Stimulated activated CD8-positive, alpha-beta memory T cell treated with anti-CD3 and anti-CD28 coated beads, Interleukin-7, amount 100 ng/mL, for 24 hours (primary cell): Measurements from ENCODE around the gene SLC7A6OS.
"Not testable (repeated sequence)": the region's sequence is repeated elsewhere in the genome, so short reads cannot be mapped to it uniquely, and the experiment has no call there.

Experiments used
- DNase-seq: peaks from one replicate; pipeline ENCODE4 v3.0.0-alpha.2; 2020; ENCODE audit warnings: low read depth

The SLC7A6OS gene

DNA sequence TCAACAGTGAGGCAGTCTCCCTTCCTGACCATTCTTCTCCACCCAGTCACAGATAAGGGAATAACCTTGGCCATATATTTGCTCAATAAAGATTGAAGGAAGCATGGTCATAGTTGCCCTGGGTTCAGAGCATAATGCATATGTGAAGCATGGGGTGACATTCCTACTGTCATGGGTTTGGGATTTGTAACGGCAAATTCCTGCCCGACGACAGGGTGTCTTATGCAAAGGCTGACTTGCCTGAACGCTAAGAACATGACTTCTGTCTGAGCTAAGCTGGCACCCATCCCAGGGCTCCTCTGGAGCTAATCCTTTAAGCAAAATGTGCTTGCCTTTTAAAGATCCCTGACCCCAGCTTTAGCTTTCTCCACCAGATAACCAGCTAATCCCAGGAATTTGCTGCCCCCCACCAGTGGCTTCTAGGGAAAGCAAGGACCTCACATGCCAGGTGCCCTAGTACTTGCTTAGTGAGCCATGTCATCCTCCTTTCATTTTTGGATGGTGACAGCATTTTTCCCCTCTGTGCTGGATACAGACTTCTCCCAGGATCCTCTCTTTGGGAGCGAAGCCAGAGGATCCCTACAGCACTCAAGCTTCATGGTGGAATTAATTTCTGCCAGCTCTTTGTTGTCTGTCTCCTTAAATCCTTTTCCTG lies 11.7 kb downstream of the SLC7A6OS start:
- DNase-seq: no peak

DNA sequence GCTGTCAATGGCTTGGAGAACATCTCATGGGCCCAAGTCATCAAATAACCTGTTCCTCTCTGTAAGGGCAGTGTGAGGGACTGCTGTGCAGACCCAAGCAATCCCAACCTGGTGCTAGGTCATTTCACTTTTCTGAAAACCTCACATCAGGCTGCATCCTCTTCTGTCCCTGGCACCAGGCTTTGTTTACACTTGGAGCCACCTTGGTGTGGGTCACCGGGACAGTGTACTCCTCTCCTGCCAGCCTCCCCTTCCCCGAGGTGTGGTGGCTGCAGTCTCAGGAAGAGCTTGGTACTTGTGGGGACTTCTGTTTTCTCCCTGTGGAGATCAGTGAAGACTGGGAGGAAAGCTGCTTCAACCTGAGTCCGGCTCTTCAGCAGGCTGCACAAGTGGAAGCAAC lies 12.4 kb downstream of the SLC7A6OS start:
- no peak for DNase-seq

DNA sequence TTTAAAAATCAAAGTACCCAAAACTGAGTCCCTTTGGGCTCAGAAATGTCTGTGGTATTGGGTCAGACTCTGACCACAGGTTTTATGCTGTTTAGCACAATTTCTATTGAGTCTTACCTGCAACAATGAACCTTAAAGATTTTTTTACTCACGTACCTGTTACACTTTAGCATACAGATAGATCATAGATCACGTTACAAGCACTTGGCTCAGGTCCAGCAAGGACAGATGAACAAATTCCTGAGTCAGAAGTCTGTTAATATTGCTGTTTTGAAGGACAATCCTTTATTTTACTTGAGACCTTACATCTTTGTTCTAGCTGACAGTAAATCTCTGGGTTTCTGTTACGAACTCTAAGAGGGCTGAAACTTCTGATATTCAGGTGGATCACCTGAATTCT lies 12.8 kb downstream of the SLC7A6OS start:
- DNase-seq: no peak

DNA sequence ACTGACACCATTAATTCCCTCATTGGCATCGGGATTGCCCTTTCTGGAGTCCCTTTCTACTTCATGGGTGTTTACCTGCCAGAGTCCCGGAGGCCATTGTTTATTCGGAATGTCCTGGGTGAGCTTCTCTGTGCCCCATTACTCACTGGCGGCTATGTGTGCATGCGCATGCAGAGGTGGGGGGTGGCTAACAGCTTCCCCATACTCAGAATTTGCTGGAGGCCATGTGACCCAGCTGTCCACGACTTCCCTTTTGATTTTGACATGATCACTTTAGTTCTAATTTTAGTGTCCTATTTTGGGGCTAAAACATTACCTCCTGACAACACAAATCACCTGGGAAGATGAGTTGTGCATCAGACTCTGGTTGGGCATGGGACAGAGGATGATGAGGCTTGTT lies 14.1 kb downstream of the SLC7A6OS start:
- DNase-seq: no peak

DNA sequence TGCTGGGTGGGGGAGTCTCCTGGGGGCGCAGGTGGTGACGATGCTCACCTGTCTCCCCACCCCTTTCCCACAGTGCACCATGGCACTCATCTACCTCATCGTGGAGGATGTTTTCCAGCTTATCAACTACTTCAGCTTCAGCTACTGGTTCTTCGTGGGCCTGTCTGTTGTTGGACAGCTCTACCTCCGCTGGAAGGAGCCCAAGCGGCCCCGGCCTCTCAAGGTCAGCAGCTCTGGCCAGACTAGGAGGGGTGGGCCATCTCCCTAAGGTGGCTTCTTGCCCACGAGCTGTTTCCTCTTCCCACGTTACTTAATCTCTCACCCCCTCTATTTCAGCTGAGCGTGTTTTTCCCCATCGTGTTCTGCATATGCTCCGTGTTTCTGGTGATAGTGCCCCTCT lies 14.5 kb downstream of the SLC7A6OS start:
- no peak for DNase-seq

DNA sequence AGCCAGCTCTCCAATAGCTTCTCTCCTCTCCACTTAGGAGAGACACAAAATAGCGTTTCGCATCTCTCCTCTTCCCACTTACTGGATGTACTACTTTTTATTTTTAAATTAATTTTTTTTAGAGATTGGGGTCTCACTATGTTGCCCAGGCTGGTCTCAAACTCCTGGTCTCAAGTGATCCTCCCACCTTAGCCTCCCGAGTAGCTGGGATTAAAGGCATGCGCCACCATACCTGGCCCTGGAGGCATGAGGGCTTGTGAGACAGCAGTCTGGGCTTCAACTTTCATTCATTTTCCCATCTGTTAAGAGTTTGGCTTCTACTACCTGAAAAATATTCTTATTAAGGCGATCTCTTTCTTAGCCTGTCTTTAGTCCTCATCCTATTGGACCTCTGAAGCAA lies 18.3 kb downstream of the SLC7A6OS start:
- DNase-seq: no peak

DNA sequence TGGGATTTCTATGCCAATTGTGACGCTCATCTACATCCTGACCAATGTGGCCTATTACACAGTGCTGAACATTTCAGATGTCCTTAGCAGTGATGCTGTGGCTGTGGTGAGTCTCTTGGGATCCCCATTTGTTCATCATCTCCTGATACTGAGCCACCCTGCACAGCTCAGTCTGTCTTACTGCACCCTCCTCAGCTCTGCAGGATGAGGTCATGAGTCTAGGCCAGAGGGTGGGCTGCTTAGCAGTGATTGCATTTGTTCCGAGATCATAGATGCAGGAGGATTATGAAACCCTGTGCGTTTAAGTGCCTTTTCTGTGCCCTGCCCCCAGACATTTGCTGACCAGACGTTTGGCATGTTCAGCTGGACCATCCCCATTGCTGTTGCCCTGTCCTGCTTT lies 19.5 kb downstream of the SLC7A6OS start:
- DNase-seq: no peak

DNA sequence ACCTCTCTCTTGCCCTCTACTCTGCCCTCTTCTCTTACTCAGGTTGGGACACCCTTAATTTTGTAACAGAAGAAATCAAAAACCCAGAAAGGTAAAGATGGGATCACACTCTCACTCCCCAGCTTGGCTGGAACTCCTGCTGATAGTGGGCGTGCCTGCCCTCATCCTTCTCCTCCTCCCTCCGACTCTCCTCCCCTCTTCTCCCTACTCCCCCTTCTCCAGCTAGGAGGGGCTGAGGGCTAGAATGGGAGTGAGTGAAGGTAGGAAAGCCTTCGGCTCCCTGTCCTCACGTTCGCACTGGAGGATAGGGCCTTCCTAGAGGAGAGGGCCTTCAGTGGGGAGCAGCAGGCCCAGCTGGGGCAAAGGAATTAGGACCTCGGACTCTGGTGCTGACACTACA lies 20.3 kb downstream of the SLC7A6OS start:
- DNase-seq: no peak

DNA sequence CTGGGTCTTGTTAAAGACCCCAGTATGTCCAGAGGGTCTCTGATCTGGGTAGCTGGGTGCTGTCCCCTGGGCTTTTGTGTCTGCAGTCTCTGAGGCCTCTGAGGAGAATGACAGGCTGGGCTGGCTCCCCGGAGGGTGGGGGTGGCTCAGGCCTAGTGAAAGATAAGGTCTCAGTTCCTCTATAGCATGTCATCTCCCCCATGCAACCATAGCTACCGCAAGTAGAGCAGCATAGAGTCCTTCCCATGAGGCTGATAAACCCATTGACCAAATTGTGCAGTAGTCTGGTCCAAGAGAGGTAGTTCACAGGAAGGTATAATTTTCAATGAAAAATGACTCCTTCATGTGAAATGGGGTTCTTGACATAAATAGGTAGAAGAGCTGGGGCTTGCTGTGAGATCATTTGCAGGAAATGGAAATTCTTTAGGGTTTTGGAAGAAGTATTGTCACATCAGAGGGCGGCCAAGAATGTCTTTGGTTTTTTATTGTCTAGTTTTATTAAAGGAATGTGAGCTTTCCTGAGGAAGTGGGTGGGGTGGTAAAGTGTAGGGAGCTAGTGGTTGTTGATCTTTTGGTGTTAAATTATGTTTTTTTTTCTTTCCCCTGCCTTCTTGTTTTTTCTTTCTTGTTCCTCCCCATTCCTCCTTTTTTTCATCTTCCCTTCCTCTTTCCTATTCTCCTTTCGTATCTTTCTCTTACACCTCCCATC lies 21.0 kb downstream of the SLC7A6OS start:
- no peak for DNase-seq

DNA sequence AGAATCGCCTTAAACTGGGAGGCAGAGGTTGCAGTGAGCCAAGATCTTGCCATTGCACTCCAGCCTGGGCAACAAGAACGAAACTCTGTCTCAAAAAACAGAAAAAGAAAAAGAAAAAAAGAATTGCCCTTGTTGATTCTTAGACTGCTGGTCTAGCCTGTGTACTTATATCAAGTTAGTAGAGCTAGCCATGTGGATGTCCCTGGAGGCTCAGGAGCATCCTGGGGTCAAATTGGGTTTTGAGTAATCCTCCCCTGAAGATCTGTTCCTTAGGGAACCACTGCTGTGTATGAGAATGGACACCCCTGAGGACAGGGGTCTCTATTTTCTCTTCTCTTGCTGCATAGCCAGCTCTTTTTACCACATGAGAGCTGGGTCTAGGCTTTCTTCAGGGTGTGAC lies 21.5 kb downstream of the SLC7A6OS start:
- no peak for DNase-seq

DNA sequence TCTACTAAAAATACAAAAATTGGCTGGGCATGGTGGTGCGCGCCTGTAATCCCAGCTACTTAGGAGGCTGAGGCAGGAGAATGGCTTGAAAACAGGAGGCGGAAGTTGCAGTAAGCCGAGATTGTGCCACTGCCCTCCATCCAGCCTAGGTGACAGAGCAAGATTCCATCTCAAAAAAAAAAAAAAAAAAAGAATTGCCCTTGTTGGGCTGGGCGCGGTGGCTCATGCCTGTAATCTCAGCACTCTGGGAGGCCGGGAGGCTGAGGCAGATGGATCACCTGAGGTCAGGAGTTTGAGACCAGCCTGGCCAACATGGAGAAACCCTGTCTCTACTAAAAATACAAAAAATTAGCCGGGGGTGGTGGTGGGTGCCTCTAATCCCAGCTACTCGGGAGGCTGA lies 21.9 kb downstream of the SLC7A6OS start:
- DNase-seq: not testable (repeated sequence)

DNA sequence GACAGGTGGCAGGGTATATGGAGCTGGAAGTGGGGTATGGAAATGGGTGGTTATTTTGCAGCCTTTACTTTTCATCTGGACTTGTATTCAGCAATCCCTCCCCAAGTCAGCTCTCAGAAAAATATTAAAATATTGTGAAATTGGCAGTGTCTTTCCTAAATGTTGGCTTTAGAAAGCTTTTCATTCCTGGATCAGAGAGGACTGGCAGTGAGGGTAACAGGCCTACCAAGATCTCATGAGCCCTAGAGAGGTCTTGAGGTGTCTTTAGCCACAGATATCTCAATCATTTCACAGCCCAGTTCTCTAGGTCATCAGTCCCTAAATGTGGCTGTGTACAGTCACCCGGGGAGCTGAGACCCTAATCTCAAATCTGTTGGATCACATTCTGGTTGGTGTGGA lies 22.5 kb downstream of the SLC7A6OS start:
- no peak for DNase-seq

DNA sequence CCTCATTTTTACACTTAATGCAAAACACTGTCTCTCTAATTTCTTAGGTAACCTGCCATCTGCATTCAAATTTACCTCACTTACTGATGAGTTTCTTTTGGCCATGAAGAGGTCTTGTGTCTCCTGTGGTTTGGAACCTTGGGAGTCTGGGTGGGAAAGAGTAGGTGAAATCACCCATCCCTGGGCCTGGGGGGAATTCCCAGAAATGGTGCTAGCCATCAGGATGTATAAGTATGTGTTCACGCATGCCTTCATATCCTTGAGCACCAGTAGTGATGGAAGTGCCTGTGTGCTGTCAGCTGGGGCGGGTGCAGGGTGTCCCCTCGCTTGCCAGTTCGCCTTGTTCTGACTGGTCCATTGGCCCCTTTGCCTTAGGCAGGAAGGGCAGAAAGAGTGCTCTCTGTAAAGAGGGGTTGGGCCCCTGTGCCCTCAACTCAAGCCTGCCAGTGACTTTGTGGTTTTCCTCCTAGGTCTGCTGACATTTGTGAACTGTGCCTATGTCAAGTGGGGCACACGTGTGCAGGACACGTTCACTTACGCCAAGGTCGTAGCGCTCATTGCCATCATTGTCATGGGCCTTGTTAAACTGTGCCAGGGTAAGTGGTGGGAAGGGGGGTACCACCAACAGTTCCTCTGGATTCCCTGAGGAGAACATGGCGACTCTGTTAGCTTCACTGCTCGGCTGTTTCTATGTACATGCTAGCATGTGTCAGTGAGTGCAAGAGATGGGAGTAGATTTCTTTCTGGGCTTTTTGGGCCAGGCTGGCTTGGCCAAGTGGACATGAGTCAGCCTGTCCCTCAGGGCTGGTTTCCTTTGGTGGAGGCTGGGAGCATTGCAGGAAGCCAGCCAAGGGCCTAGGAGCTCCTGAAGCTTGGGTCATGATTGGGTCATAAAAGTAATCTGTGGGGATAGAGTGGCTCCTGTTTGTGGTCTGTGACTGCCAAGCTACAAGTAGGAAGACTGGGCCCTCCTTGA lies 23.2 kb downstream of the SLC7A6OS start:
- DNase-seq: no peak

DNA sequence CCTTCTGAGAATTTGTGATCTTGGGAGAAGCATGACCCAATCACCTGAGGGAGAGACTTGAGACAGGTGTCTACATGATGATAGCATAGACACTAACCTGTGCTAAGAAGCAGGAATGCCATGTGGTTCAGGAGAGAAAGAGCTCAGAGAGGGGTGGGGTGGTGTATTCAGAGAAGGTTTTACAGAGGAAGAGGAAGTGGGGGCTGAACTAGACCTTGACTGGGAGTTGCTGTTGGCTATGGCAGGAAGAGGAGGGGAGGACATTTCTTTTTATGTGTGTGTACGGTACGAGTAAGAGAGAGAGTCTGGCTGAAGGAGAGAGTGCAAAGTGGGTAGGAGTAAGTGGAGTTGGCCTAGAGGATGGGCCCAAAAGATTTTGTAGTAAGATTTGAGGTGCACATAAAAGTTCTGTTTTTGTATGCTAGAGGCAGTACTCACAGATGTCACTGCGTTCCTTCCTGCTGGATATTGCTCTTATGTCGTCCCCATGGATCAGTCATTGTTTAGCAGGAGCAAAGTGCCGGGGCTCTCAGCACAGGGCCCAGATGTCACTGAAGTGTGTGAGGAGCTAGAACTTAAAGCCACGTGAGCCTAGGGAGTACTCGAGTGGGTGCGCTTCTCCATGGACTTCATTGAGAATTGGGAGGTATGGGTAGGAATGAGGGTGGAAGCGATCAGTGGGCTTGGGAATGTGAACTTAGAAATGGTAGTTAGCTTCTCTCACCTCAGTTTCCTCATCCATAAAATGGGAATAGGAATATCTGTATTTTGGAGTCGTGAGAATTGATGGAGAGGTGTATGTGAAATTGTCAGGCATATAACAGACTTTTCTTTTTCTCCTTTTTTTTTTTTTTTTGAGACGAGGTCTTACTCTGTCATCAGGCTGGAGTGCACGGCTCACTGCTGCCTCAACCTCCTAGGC lies 24.3 kb downstream of the SLC7A6OS start:
- no peak for DNase-seq

DNA sequence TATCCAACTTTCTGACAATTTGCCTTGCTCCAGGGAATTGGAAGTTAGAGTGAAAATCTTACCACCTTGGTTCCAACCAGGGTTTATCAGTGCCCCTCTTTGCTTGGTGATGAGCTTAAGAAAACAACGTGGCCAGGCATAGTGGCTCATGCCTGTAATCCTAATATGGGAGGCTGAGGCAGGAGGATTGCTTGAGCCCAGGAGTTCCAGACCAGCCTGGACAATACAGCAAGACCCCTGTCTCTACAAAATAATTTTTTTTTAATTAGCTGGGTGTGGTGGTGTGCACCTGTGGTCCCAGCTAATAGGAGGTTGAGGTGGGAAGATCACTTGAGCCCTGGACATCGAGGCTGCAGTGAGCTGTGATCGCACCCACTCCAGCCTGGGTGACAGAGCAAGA lies 25.1 kb downstream of the SLC7A6OS start:
- DNase-seq: no peak

DNA sequence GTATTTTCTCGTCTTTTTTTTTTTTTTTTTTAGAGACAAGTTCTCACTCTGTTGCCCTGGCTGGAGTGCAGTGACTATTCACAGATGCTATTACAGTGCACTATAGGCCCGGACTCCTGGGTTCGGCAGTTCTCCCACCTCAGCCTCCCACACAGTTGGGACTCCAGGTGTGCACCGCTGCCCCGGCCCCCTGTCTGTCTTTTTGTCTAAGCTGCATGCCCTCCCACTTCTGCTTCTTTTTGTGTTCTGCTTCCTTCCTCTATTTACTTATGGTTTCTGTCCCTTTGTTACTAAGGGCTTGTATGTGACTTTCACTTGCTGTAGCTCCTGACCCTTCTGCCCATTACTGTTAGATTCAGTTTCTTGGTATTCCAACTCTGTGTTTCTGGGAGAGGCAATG lies 25.9 kb downstream of the SLC7A6OS start:
- DNase-seq: no peak

DNA sequence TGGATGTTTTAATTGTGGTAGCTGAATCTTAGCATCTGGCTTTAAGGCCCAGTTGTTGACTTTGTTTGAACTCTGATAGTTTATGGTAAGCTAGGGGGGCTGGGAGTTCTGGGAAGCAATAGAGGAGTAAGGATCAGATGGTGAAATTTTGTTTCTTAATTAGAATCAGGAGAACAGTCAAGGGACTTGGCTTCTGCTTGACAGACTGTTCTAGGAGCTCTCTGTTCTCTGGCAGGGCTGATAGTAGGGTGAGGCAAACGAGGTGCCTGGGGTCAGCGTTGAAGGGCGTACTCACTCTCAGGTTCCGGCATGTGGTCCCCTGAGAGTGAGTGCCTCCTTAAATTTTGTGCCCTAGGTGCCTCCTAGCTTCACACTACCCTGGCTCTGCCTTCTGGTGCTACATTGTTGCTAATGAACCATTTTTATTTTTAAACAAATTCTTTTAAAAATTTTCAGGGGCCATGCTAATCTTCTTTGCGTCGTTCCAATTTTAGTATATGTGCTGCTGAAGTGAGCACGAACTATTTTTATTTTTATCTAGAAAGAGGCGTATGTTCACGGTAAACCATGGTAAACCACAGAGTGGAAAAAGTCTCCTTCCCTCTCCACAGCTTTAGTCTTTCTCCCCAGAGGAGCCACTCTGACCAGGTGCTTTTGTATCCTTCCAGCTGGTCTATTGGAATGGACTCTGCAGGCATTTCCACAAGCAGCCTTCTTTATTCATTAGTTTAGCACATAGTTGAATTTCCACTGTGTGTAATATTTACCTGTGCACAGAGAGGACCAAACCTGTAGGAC lies 26.7 kb downstream of the SLC7A6OS start:
- no peak for DNase-seq

DNA sequence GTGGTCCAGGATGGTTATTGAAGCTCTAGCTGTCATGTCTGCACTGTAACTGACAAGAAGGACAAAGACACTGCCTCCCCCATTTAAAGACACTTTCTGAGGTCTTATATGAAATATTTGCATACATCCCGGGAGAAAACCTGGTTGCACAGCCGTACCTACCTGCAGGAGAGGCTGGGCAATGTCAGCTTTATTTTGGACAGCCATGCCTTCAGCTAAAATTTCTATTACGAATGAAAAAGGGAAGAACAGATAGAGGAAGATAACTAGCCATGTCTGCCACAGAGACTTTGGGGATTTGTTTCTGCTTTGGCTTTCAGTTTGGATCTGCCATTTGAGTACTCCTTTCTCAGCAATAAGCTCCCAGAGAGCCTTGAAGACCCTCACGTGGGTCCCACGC lies 27.4 kb downstream of the SLC7A6OS start:
- no peak for DNase-seq

DNA sequence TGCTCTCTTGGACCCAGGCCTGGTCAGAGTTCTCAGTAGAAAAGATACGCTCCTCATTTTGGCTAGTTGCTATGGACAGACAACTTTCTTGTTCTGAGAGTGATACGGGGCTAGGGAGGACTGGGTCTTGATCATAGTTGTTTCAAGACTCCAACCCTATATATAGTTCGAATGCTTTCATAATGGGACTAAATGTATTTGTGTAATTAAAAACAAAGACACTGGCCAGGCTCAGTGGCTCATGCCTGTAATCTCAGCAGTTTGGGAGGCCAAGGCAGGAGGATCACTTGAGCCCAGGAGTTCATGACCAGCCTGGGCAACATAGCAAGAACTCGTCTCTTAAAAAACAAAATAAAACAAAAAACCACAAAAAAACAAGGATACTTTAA lies 28.7 kb downstream of the SLC7A6OS start:
- no peak for DNase-seq

DNA sequence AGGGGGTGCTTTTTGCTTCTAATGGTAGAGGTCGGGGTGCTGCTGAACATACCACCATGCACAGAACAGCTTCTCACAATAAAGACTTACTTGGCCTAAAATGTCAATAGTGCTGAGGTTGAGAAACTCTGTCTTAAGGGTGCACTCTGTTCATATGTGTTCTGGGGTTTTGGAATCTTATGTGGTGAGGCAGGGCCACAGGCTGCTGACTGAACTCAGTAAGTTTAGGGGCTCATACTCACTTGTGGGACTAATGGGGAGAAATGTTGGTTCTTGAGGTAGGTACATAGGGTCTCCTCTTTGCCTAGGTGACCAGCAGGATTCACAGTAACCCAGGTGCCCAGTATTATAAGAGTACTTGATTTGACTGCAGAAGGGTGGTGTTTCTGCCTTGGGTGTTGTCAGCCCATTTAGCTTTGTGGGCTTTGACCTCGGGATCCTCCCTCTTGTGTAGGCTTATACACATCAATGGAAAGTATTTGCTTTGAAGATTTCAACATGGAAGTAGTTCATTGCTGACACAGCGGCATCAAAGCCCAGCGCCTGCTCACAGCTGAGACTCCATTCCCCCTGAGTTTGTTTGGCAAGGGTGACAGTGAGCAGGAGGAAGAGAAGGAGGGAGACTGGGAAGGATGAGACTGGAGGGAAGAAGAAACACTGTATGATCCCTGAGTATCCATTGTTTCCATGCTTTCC lies 29.2 kb downstream of the SLC7A6OS start:
- no peak for DNase-seq
